Natural killer cell treated with Interleukin-12 subunit alpha and Interleukin-12 subunit beta and Interleukin-15 and Interleukin-18, amount 100 ng/mL, for 72 hours (primary cell): ENCODE results near the gene WNK1. TPM values are rescaled to one million over a fixed set of nuclear protein-coding genes. Genes with fewer than 3 reads are reported as not detected.
"Not testable (repeated sequence)": the region's sequence is repeated elsewhere in the genome, so short reads cannot be mapped to it uniquely, and the experiment has no call there.

ENCODE experiments used
- ATAC-seq, 2 donors: fragments of 150-1000 bp; cut with Tn5 transposase in 1 of 2; sonication (Bioruptor Pico), chemical (Tn5 transposase) in 1 of 2; 2 replicates each; pipeline ENCODE4 v1.10.0; 2021
- DNase-seq: peaks from one replicate; pipeline ENCODE4 v3.0.0; 2022; ENCODE audit warnings: low spot score
- H3K27ac Mint-ChIP-seq, 2 donors: 1 replicate in 1 of 2; 2 replicates in 1 of 2; pipeline ENCODE4 v1.8.0; 2022; ENCODE audit warnings: mixed read lengths in 2 of 2, mild to moderate bottlenecking in 1 of 2, moderate library complexity in 1 of 2
- H3K27me3 Mint-ChIP-seq, 2 donors: 1 replicate in 1 of 2; 2 replicates in 1 of 2; pipeline ENCODE4 v1.8.0; 2022; ENCODE audit warnings: mixed read lengths in 2 of 2
- H3K36me3 Mint-ChIP-seq: one replicate; pipeline ENCODE4 v1.8.0; 2022; ENCODE audit warnings: mixed read lengths
- H3K4me1 Mint-ChIP-seq, 2 donors: 1 replicate in 1 of 2; 2 replicates in 1 of 2; pipeline ENCODE4 v1.8.0; 2022; ENCODE audit warnings: low read depth in 2 of 2, mixed read lengths in 2 of 2, mild to moderate bottlenecking in 1 of 2
- H3K4me3 Mint-ChIP-seq: one replicate; pipeline ENCODE4 v1.8.0; 2022; ENCODE audit warnings: mixed read lengths
- H3K9me3 Mint-ChIP-seq: 2 replicates; pipeline ENCODE4 v1.8.0; 2022; ENCODE audit warnings: mixed read lengths
- total RNA-seq, 2 donors: library from RNA; stranded (reverse); gene quantifications; one replicate each; pipeline ENCODE4 v1.2.3, GENCODE V29; 2022

The WNK1 gene
- total RNA-seq, 2 donors from 2014 or later, result 152 to 269 TPM

GRCh38 chr12:802242-803120, 50.1 kb downstream of the WNK1 start:
- DNase-seq (no peak), ATAC-seq (no peak)
- H3K27ac Mint-ChIP-seq, result peak overlapping the region; percentile 67 to 86
- H3K4me3 Mint-ChIP-seq, result no peak overlapping the region
- H3K4me1 Mint-ChIP-seq, result peaks cover 41 to 54% of the 10 kb centered on the region in 2 donors
- H3K9me3 Mint-ChIP-seq, result no peaks in the 10 kb centered on the region
- H3K36me3 Mint-ChIP-seq, result no peaks in the 10 kb centered on the region
- no peaks in the 10 kb centered on the region for H3K27me3 Mint-ChIP-seq

DNA sequence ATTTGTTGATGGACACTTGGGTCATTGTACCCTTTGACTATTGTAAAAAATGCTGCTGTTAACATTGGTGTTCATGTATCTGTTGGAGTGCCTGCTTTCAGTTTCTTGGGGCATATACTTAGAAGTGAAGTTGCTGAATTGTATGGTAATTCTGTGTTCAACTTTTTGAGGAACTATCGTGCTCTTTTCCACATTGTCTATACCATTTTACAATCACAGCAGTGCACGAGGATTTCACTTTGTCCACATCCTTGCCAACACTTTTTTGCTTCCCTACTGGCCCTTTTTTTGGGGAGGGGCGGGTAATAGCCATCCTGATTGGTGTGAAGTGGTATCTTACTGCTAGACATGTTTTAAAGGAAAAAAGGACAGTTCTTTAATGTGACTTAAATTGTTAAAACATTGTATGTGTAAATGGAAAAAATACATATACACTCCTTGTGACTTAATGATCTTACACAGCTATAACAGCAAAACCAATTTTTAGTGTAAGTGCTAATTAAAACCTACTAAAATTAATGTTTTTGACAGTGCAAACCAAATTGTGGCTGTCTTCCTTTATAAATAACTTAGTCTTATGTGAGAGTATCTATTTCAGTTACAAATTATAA, 52.7 kb downstream of the WNK1 start:
- H3K27ac Mint-ChIP-seq, result peak overlapping the region in 1 of 2 donors; percentile 68
- H3K9me3 Mint-ChIP-seq, result no peaks in the 10 kb centered on the region
- no peak overlapping the region for H3K4me3 Mint-ChIP-seq
- no peaks in the 10 kb centered on the region for H3K36me3 Mint-ChIP-seq
- H3K4me1 Mint-ChIP-seq, result peaks cover 50 to 70% of the 10 kb centered on the region in 2 donors
- no peaks in the 10 kb centered on the region for H3K27me3 Mint-ChIP-seq
- ATAC-seq, result no peak
- DNase-seq, result no peak

DNA sequence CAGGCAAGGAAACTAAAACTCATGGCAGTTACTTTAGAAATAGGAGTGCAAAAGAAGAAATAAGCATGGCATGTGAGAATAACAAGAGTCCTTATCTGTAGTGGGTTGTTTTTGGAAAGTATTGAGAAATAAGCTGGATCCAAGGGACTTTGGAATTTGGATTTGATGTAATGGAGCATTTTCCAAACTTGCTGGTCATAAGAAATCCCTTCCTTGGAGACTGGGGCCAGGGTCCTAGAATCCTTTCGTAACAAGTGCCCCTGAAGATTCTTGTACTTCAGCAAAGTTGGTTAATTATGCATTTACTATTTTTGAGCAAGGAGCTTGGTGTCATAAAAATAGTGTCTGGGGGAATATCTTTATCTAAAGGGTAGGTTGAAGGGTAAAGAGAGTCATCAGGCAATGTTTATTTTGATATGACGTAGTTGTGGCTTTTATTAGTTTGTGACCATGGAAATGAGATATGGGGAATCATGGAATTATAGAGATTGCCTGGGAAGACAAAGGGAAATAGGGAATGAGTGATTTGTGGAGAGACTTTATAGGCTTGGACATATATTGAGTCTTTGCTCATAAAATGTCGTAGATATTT, 53.9 kb downstream of the WNK1 start:
- Mint-ChIP-seq H3K27ac (no peak overlapping the region), H3K4me1 (peaks cover 47 to 68% of the 10 kb centered on the region in 2 donors), H3K4me3 (peak overlapping the region; percentile 0), H3K9me3 (no peaks in the 10 kb centered on the region), H3K27me3 (no peaks in the 10 kb centered on the region), H3K36me3 (no peaks in the 10 kb centered on the region)
- no peak for DNase-seq
- ATAC-seq, result no peak

GRCh38 chr12:807041-807735, 54.8 kb downstream of the WNK1 start:
- H3K9me3 Mint-ChIP-seq, result no peaks in the 10 kb centered on the region
- no peak for ATAC-seq
- H3K4me3 Mint-ChIP-seq, result peak overlapping the region; percentile 38

GRCh38 chr12:810116-810515, 57.7 kb downstream of the WNK1 start:
- Mint-ChIP-seq H3K27ac (peak overlapping the region; percentile 51 to 60), H3K4me1 (peaks cover 35 to 51% of the 10 kb centered on the region in 2 donors), H3K9me3 (no peaks in the 10 kb centered on the region), H3K27me3 (no peaks in the 10 kb centered on the region), H3K36me3 (no peaks in the 10 kb centered on the region), H3K4me3 (peak overlapping the region; percentile 16)
- ATAC-seq, result no peak
- DNase-seq, result no peak

More at GRCh38 chr12:807041-807735, 54.8 kb downstream of the WNK1 start:
- Mint-ChIP-seq H3K27ac (no peak overlapping the region), H3K36me3 (no peaks in the 10 kb centered on the region), H3K4me1 (peaks cover 45 to 65% of the 10 kb centered on the region in 2 donors), H3K27me3 (no peaks in the 10 kb centered on the region)
- no peak for DNase-seq

- no peak for DNase-seq
- peaks cover 33 to 48% of the 10 kb centered on the region in 2 donors for H3K4me1 Mint-ChIP-seq
- H3K27ac Mint-ChIP-seq, result peak overlapping the region; percentile 51 to 60
- H3K4me3 Mint-ChIP-seq, result peak overlapping the region; percentile 16
- no peaks in the 10 kb centered on the region for H3K9me3 Mint-ChIP-seq
- no peaks in the 10 kb centered on the region for H3K36me3 Mint-ChIP-seq
- ATAC-seq, result peak; percentile 72 to 98
- H3K27me3 Mint-ChIP-seq, result no peaks in the 10 kb centered on the region
These were observed 58.5 kb downstream of the WNK1 start for GRCh38 chr12:810671-811415.

DNA sequence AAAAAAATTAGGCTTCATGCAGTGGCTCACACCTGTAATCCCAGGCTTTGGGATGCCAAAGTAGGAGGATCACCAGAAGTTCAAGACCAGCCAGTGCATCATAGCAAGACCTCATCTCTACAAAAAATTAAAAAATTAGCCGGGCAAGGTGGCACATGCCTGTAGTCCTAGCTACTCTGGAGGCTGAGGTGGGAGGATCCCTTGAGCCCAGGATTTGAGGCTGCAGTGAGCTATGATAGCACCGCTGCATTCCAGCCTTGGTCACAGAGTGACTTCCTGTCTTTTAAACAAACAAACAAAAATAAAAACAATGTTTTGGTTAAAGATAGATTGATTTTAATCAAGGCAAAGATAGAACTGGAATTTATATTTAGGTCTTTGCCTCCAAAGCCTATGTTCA, 60.6 kb downstream of the WNK1 start:
- Mint-ChIP-seq H3K4me3 (no peak overlapping the region), H3K27ac (peak overlapping the region; percentile 5 to 60), H3K9me3 (no peaks in the 10 kb centered on the region), H3K4me1 (peaks cover 25 to 42% of the 10 kb centered on the region in 2 donors), H3K36me3 (peaks cover 4% of the 10 kb centered on the region), H3K27me3 (no peaks in the 10 kb centered on the region)
- no peak for DNase-seq
- no peak for ATAC-seq

- Mint-ChIP-seq H3K4me1 (peaks cover 17 to 33% of the 10 kb centered on the region in 2 donors), H3K27ac (peak overlapping the region; percentile 3 to 61)
- H3K36me3 Mint-ChIP-seq, H3K27me3 Mint-ChIP-seq, ATAC-seq, H3K9me3 Mint-ChIP-seq, DNase-seq, H3K4me3 Mint-ChIP-seq: not testable (repeated sequence)
These were observed 65.1 kb downstream of the WNK1 start for GRCh38 chr12:817456-817855.

DNA sequence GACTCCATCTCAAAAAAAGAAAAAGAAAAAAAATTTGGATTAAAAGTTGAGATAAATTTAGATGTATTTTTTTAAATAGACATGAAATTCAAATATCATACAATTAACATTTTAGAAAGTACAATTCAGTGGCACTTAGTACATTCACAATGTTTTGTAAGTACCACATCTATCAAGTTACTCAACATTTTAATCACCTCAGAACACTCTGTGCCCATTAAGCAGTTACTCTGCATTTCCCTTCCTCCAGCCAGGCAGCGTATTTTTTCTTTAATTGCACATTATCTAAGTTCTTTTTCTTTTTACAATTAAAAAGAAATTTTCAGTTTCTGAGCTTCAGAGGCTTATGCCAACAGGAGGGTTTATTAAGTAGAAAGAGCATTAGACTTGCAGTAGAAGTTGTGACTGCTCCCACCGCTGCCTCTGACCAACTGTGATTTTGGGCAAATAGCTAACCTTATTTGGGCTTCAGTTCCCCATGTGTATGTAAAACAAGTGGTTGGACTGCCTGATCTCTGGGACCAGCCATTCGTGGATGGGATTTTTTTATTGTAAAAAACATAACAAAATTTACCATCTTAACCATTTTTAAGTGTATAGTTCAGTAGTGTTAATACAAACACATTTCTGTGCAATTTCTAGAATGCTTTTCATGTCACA, 65.7 kb downstream of the WNK1 start:
- no peaks in the 10 kb centered on the region for H3K27me3 Mint-ChIP-seq
- ATAC-seq (no peak), DNase-seq (no peak)
- H3K9me3 Mint-ChIP-seq, result peaks cover 2% of the 10 kb centered on the region
- peaks cover 7% of the 10 kb centered on the region for H3K36me3 Mint-ChIP-seq
- H3K4me3 Mint-ChIP-seq, result no peak overlapping the region
- H3K4me1 Mint-ChIP-seq, result peaks cover 17 to 37% of the 10 kb centered on the region in 2 donors
- H3K27ac Mint-ChIP-seq, result no peak overlapping the region

- Mint-ChIP-seq H3K4me3 (no peak overlapping the region), H3K27ac (no peak overlapping the region), H3K4me1 (peaks cover 21 to 43% of the 10 kb centered on the region in 2 donors), H3K9me3 (peaks cover 5% of the 10 kb centered on the region), H3K36me3 (peaks cover 13% of the 10 kb centered on the region), H3K27me3 (no peaks in the 10 kb centered on the region)
- ATAC-seq, result no peak
- DNase-seq, result no peak
These were observed 66.4 kb downstream of the WNK1 start for GRCh38 chr12:818733-819132.

- Mint-ChIP-seq H3K36me3 (peaks cover 13% of the 10 kb centered on the region), H3K4me3 (no peak overlapping the region), H3K4me1 (peaks cover 21 to 46% of the 10 kb centered on the region in 2 donors), H3K9me3 (peaks cover 5% of the 10 kb centered on the region), H3K27ac (peak overlapping the region in 1 of 2 donors; percentile 6), H3K27me3 (no peaks in the 10 kb centered on the region)
- DNase-seq (no peak), ATAC-seq (no peak)
These were observed 68.0 kb downstream of the WNK1 start for GRCh38 chr12:820336-820735.

DNA sequence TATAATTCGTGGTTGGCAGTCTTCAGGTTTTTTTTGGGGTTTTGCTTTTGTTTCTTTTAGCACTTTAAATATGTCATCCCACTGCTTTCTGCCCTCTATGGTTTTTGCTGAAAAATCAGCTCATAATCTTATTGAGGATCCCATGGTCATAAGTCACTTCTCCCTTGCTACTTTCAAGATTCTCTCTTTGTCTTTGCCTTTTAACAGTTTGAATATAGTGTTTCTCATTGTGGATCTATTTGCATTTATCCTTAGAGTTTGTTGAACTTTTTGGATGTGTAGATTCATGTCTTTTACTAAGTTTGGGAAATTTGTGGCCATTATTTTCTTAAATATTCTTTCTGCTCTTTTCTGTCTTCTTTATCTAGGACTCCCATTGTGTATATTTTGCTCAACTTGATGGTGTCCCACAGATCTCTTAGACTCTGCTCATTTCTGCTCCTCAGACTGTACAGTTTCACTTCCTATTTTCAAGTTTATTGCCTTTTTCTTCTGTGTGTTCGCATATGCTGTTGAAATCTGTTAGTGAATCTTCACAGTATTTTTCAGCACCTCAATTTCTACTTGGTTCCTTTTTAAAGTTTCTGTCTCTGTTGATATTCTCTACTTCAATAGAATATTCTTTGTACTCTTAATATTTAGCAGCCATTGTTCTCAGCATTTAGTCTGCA, 70.8 kb downstream of the WNK1 start:
- Mint-ChIP-seq H3K4me1 (peaks cover 18 to 35% of the 10 kb centered on the region in 2 donors), H3K27ac (peak overlapping the region; percentile 4 to 61), H3K36me3 (peaks cover 9% of the 10 kb centered on the region), H3K9me3 (peaks cover 5% of the 10 kb centered on the region), H3K27me3 (no peaks in the 10 kb centered on the region), H3K4me3 (peak overlapping the region; percentile 1)
- DNase-seq, result no peak
- no peak for ATAC-seq
